H1 (cell line): ENCODE measurements around the gene ATXN3. TPM values are rescaled to one million over a fixed set of nuclear protein-coding genes. Genes with fewer than 3 reads are reported as not detected.

ENCODE experiments used
- CTCF ChIA-PET: fragments of 300-600 bp; sonication (Branson Sonifier 250); formaldehyde crosslinking; loops from one replicate; lab custom pipeline; 2021; ENCODE audit not compliant: partially characterized antibody; lab: Charles Lee
- POLR2A ChIA-PET: fragments of 300-600 bp; sonication (Branson Sonifier 250); formaldehyde crosslinking; loops from one replicate; lab custom pipeline; 2021; ENCODE audit warnings: inconsistent platforms; ENCODE audit not compliant: partially characterized antibody; lab: Charles Lee
- DNase-seq, 2 experiments: peaks; one replicate each; pipeline versions ENCODE4 v3.0.0 to v3.0.0-alpha.2; 2010 to 2022; ENCODE audit warnings: low spot score in 2 of 2, low read depth in 1 of 2, mixed read lengths in 1 of 2
- FAIRE-seq: peaks from 2 replicates; lab custom pipeline; 2011; peaks lifted over from hg19 to GRCh38; lab: Jason Lieb, UNC
- H2AFZ ChIP-seq: 2 replicates; pipeline ENCODE4 v1.8.1; 2012; ENCODE audit warnings: low read length, inconsistent platforms
- H2AK5ac ChIP-seq: 2 replicates; pipeline ENCODE4 v1.6.1; 2013; ENCODE audit warnings: low read depth, low read length
- H2BK120ac ChIP-seq: replicated peaks from 2 replicates; pipeline ENCODE3; 2013; ENCODE audit warnings: low read depth, low read length, inconsistent platforms
- H2BK12ac ChIP-seq: 2 replicates; pipeline ENCODE4 v1.6.1; 2013; ENCODE audit warnings: low read depth, low read length
- H2BK15ac ChIP-seq: 2 replicates; pipeline ENCODE4 v1.6.1; 2013; ENCODE audit warnings: low read length
- H2BK20ac ChIP-seq: 2 replicates; pipeline ENCODE4 v1.6.1; 2013; ENCODE audit warnings: low read length
- H2BK5ac ChIP-seq: 2 replicates; pipeline ENCODE4 v1.6.1; 2013; ENCODE audit warnings: low read depth, low read length
- H3K14ac ChIP-seq: 2 replicates; pipeline ENCODE4 v1.6.1; 2013; ENCODE audit warnings: inconsistent platforms; ENCODE audit not compliant: insufficient read length
- H3K18ac ChIP-seq: 2 replicates; pipeline ENCODE4 v1.6.1; 2013; ENCODE audit warnings: low read length; ENCODE audit errors: extremely low read depth
- H3K23ac ChIP-seq: 2 replicates; pipeline ENCODE4 v1.6.1; 2013; ENCODE audit warnings: inconsistent platforms; ENCODE audit not compliant: insufficient read length
- H3K23me2 ChIP-seq: 2 replicates; pipeline ENCODE4 v1.6.1; 2013; ENCODE audit warnings: low read depth, low read length
- H3K27ac ChIP-seq: 2 replicates; pipeline ENCODE4 v1.6.1; 2011; ENCODE audit warnings: low read depth, low read length, inconsistent platforms
- H3K27me3 ChIP-seq, 4 experiments: replicated peaks in 1 of 4; 1 replicate in 1 of 4; 2 replicates in 3 of 4; pipeline versions ENCODE4 v1.6.1 to v1.8.1; 2011 to 2013; ENCODE audit warnings: low read length in 3 of 4, mild to moderate bottlenecking in 3 of 4, inconsistent platforms in 2 of 4, mixed read lengths in 2 of 4, moderate library complexity in 1 of 4; ENCODE audit not compliant: control insufficient read depth in 3 of 4, insufficient read depth in 3 of 4; ENCODE audit errors: extremely low read depth in 1 of 4
- H3K36me3 ChIP-seq, 4 experiments: 2 replicates each; pipeline versions ENCODE4 v1.6.1 to v1.8.1; 2011 to 2013; ENCODE audit warnings: mild to moderate bottlenecking in 4 of 4, low read length in 3 of 4, moderate library complexity in 2 of 4, control low read depth in 1 of 4, inconsistent platforms in 1 of 4; ENCODE audit not compliant: insufficient read depth in 4 of 4, control insufficient read depth in 2 of 4
- H3K4ac ChIP-seq: replicated peaks from 2 replicates; pipeline ENCODE3; 2013; ENCODE audit warnings: low read length, low read depth, mixed read lengths, inconsistent platforms; ENCODE audit not compliant: insufficient read length
- H3K4me1 ChIP-seq, 4 experiments: replicated peaks in 1 of 4; 1 replicate in 1 of 4; 2 replicates in 3 of 4; pipeline versions ENCODE4 v1.6.1 to v1.8.1; 2011 to 2013; ENCODE audit warnings: low read length in 3 of 4, inconsistent platforms in 2 of 4, mixed read lengths in 1 of 4; ENCODE audit not compliant: insufficient read depth in 4 of 4, control insufficient read depth in 3 of 4
- H3K4me2 ChIP-seq, 2 experiments: 2 replicates each; pipeline versions ENCODE4 v1.6.1 to v1.8.1; 2011 to 2013; ENCODE audit warnings: low read depth in 2 of 2, low read length in 2 of 2, control low read depth in 1 of 2, inconsistent platforms in 1 of 2, mild to moderate bottlenecking in 1 of 2; ENCODE audit not compliant: insufficient read depth in 1 of 2
- H3K4me3 ChIP-seq, 4 experiments: fragments of 200-600, 300-600 bp in 1 of 4; sonication (generic), shearing (Covaris generic), sonication (Bioruptor Twin) in 1 of 4; 2 replicates each; pipeline versions ENCODE4 v1.5.1 to v1.8.1; 2011 to 2016; ENCODE audit warnings: low read length in 4 of 4, low read depth in 3 of 4, control low read depth in 2 of 4, inconsistent platforms in 2 of 4, mild to moderate bottlenecking in 2 of 4, mixed read lengths in 1 of 4, moderate library complexity in 1 of 4; ENCODE audit not compliant: insufficient read depth in 2 of 4; ENCODE audit errors: extremely low read depth in 1 of 4
- H3K56ac ChIP-seq: replicated peaks from 2 replicates; pipeline ENCODE3; 2013; ENCODE audit warnings: low read depth, mild to moderate bottlenecking, mixed read lengths, low read length, inconsistent platforms; ENCODE audit not compliant: insufficient read length
- H3K79me1 ChIP-seq: 2 replicates; pipeline ENCODE4 v1.6.1; 2013; ENCODE audit warnings: low read depth, low read length, control low read depth
- H3K79me2 ChIP-seq, 2 experiments: 2 replicates each; pipeline versions ENCODE4 v1.6.1 to v1.8.1; 2012 to 2013; ENCODE audit warnings: low read length in 2 of 2, mild to moderate bottlenecking in 2 of 2, inconsistent platforms in 1 of 2; ENCODE audit not compliant: insufficient read depth in 2 of 2, control insufficient read depth in 1 of 2
- H3K9ac ChIP-seq, 4 experiments: replicated peaks in 1 of 4; 1 replicate in 1 of 4; 2 replicates in 3 of 4; pipeline versions ENCODE4 v1.6.1 to v1.8.1; 2011 to 2013; ENCODE audit warnings: low read depth in 3 of 4, low read length in 3 of 4, control low read depth in 2 of 4, mild to moderate bottlenecking in 2 of 4, moderate library complexity in 2 of 4, inconsistent platforms in 1 of 4; ENCODE audit errors: extremely low read depth in 1 of 4
- H3K9me3 ChIP-seq, 2 experiments: 2 replicates each; pipeline versions ENCODE4 v1.6.1 to v1.8.1; 2012 to 2013; ENCODE audit warnings: mild to moderate bottlenecking in 2 of 2, moderate library complexity in 2 of 2, control low read depth in 1 of 2, inconsistent platforms in 1 of 2, low read depth in 1 of 2, low read length in 1 of 2, mixed read lengths in 1 of 2; ENCODE audit not compliant: insufficient read depth in 2 of 2
- H4K20me1 ChIP-seq, 2 experiments: replicated peaks in 1 of 2; 2 replicates each; pipeline versions ENCODE3 to v1.8.1; 2011 to 2013; ENCODE audit warnings: inconsistent platforms in 2 of 2, low read length in 2 of 2, mild to moderate bottlenecking in 1 of 2; ENCODE audit not compliant: insufficient read depth in 2 of 2, control insufficient read depth in 1 of 2
- H4K5ac ChIP-seq: 2 replicates; pipeline ENCODE4 v1.6.1; 2013; ENCODE audit warnings: low read length, low read depth, mixed read lengths, inconsistent platforms; ENCODE audit not compliant: insufficient read length
- H4K8ac ChIP-seq: 2 replicates; pipeline ENCODE4 v1.8.0; 2013; ENCODE audit warnings: mild to moderate bottlenecking, moderate library complexity, low read length, inconsistent platforms; ENCODE audit not compliant: insufficient read depth; ENCODE audit errors: extremely low read depth
- H4K91ac ChIP-seq: replicated peaks from 2 replicates; pipeline ENCODE3; 2013; ENCODE audit warnings: low read length, mixed read lengths, inconsistent platforms; ENCODE audit not compliant: insufficient read length
- ASH2L ChIP-seq: fragments of 200-600, 300-600 bp; sonication (generic); IDR thresholded peaks from one replicate; pipeline ENCODE4 v1.7.1; 2017; ENCODE audit warnings: low read length
- BACH1 ChIP-seq: IDR thresholded peaks from 2 replicates; pipeline ENCODE4 v1.6.1; 2012; ENCODE audit warnings: low read length, improper control_type of control experiment
- MAX ChIP-seq: IDR thresholded peaks from 2 replicates; pipeline ENCODE4 v1.6.1; 2012; ENCODE audit warnings: inconsistent platforms
- POLR2A ChIP-seq, 2 experiments: IDR thresholded peaks; 1 replicate in 1 of 2; 2 replicates in 1 of 2; pipeline ENCODE4 v1.6.1; 2011; ENCODE audit warnings: low read depth in 2 of 2, low read length in 2 of 2, mild to moderate bottlenecking in 2 of 2; ENCODE audit errors: control extremely low read depth in 1 of 2
- POU5F1 ChIP-seq: IDR thresholded peaks from 2 replicates; pipeline ENCODE4 v1.6.1; 2011; ENCODE audit warnings: low read depth, mild to moderate bottlenecking, low read length, moderate library complexity
- RFX5 ChIP-seq: IDR thresholded peaks from 2 replicates; pipeline ENCODE4 v1.6.1; 2011; ENCODE audit warnings: low read depth, low read length, improper control_type of control experiment, borderline replicate concordance
- WGBS, 2 experiments: shearing (Covaris generic) in 1 of 2; methylation state at CpG; one replicate each; pipeline versions ENCODE4 v1.1.6 to v1.1.7; 2013 to 2015; ENCODE audit warnings: low lambda C conversion rate in 2 of 2, mixed read lengths in 2 of 2, inconsistent platforms in 1 of 2, low coverage in 1 of 2, missing lambda C conversion rate in 1 of 2; ENCODE audit not compliant: insufficient replicate concordance in 2 of 2, insufficient coverage in 1 of 2, insufficient read length in 1 of 2; ENCODE audit errors: extremely low coverage in 1 of 2, missing lambda C conversion rate in 1 of 2; 5-methylcytosine and 5-hydroxymethylcytosine counted together
- polyA plus RNA-seq, 7 experiments: library from polyadenylated mRNA; depleted of rRNA in 3 of 7; stranded (reverse) in 5 of 7; unstranded in 2 of 7; fragments of >200 nt in 5 of 7; fragments of 200-250 nt in 2 of 7; gene quantifications; 1 replicate in 5 of 7; 2 replicates in 1 of 7; 4 replicates in 1 of 7; pipeline versions ENCODE4 v1.2.1 to v1.2.3, GENCODE V29; 2011 to 2013; ENCODE audit warnings: missing spikeins in 2 of 7, mixed read lengths in 2 of 7
- total RNA-seq: library from RNA; stranded (reverse); fragmentation: NEBNext Ultra II Directional; extraction: Animal tissue kit (Norgen Biotek cat#: 25700); gene quantifications from 2 replicates; pipeline ENCODE4 v1.2.1, GENCODE V29; 2021

The ATXN3 gene
- total and polyA plus RNA-seq, 2 of the 8 experiments (the other 6 are each of a cell fraction or from before 2014, with no cell fraction given) = 8.8 to 37.2 TPM

- DNase-seq (no peak), FAIRE-seq (no peak)
- Histone ChIP-seq H4K91ac (peak overlapping the region; percentile 95), H4K20me1 (no peaks in the 10 kb centered on the region), H3K4me3 (peak overlapping the region; percentile 87 to 100 (median 98)), H3K27me3 (no peaks in the 10 kb centered on the region), H3K27ac (peak overlapping the region; percentile 97), H3K4me2 (peak overlapping the region; percentile 77 to 89), H3K4ac (peak overlapping the region; percentile 2), H3K79me2 (peaks cover 0 to 47% of the 10 kb centered on the region in 2 experiments; a peak in 3 of 4 replicates), H2BK15ac (no peak overlapping the region), H3K36me3 (peaks cover 2 to 50% (median 14%) of the 10 kb centered on the region in 4 experiments; a peak in 6 of 8 replicates), H3K9me3 (no peaks in the 10 kb centered on the region), H3K9ac (peak overlapping the region; percentile 94 to 98 (median 97)), H3K79me1 (0 out of 2 replicates have a peak, but pooled peaks cover 5% of the 10 kb centered on the region), H3K23me2 (peaks cover 6% of the 10 kb centered on the region; the same call in 1 of the 2 replicates), H2BK120ac (no peak overlapping the region), H4K8ac (peak overlapping the region; percentile 99)
- 3% methylated on average over 21 of the region's 22 CpGs; no CpG with 5 or more reads in 1 of the 2 experiments for WGBS, 2 experiments
- CTCF ChIA-PET = interaction anchor here (0.5 to 5.4 kb wide), 4 partner anchors 15 to 344 kb away, joined by 3 to 45 read pairs (median 3); partner anchors contain the start of gene ATXN3
- TF ChIP-seq RFX5 (no peak), MAX (0 out of 2 replicates have a peak, but pooled peaks have one; percentile 12), BACH1 (no peak), ASH2L (peak; percentile 14), POU5F1 (no peak), POLR2A (IDR thresholded peaks at IDR 0.05; ENCODE audit: control extremely low read depth in 1 of 2, low read depth in 2 of 2, low read length in 2 of 2) (peak in 1 of 2 experiments; percentile 39; a peak in 1 of 3 replicates)
- TF ChIP-seq, all 59 proteins: peak for 3
- POLR2A ChIA-PET = interaction anchor here (0.7 to 5.0 kb wide), 13 partner anchors 8 to 613 kb away, joined by 3 to 66 read pairs (median 4); partner anchors contain the start of genes ATXN3 and TRIP11
- Histone ChIP-seq H2AK5ac (peak overlapping the region; percentile 60), H2AFZ (peak overlapping the region; percentile 87; the same call in 1 of the 2 replicates), H3K23ac (no peak overlapping the region), H4K5ac (peak overlapping the region; percentile 100), H3K4me1 (peaks cover 0 to 3% (median 0%) of the 10 kb centered on the region in 4 experiments; a peak in 2 of 7 replicates), H3K18ac (peak overlapping the region; percentile 98), H2BK12ac (peak overlapping the region; percentile 63), H3K56ac (peak overlapping the region; percentile 99), H2BK5ac (peak overlapping the region; percentile 98), H2BK20ac (no peak overlapping the region), H3K14ac (no peak overlapping the region)
Measured at GRCh38 chr14:92122351-92122677, 15.9 kb upstream of the ATXN3 start.
